GM12864 (cell line): ENCODE results near the gene FBN1.
A peak's percentile ranks its signal among the peaks of the same experiment; 100 is the strongest.

Experiments used
- DNase-seq: peaks from one replicate; pipeline ENCODE4 v3.0.0-alpha.2; 2011; ENCODE audit warnings: low read depth
- H3K4me3 ChIP-seq: 2 replicates; pipeline ENCODE4 v1.5.1; 2011; ENCODE audit warnings: mild to moderate bottlenecking, low read depth, low read length, control low read depth
- CTCF ChIP-seq: IDR thresholded peaks from 2 replicates; pipeline ENCODE4 v1.5.1; 2011; ENCODE audit warnings: low read depth, mild to moderate bottlenecking, moderate library complexity, low read length, control low read depth, inconsistent platforms; ENCODE audit errors: missing control alignments

The FBN1 gene

GRCh38 chr15:48643776-48644466, 1.6 kb downstream of the FBN1 start:
- DNase-seq, result no peak
- peak overlapping the region; percentile 84 for H3K4me3 ChIP-seq
- no peak for TF ChIP-seq CTCF

- no peak for TF ChIP-seq CTCF
- H3K4me3 ChIP-seq, result no peak overlapping the region; the same call in 1 of the 2 replicates
- no peak for DNase-seq
Measured at GRCh38 chr15:48643206-48643605, 2.3 kb downstream of the FBN1 start.

- TF ChIP-seq CTCF, result no peak
- no peak for DNase-seq
- H3K4me3 ChIP-seq, result no peak overlapping the region
Measured at GRCh38 chr15:48642795-48643194, 2.7 kb downstream of the FBN1 start.

GRCh38 chr15:48641416-48641815, 4.1 kb downstream of the FBN1 start:
- DNase-seq, result no peak
- H3K4me3 ChIP-seq, result no peak overlapping the region
- peak; percentile 20 for TF ChIP-seq CTCF

GRCh38 chr15:48638963-48639362, 6.5 kb downstream of the FBN1 start:
- H3K4me3 ChIP-seq, result no peak overlapping the region
- TF ChIP-seq CTCF, result no peak
- DNase-seq, result no peak

- DNase-seq, result no peak
- no peak for TF ChIP-seq CTCF
- H3K4me3 ChIP-seq, result no peak overlapping the region
Measured at GRCh38 chr15:48637639-48638038, 7.9 kb downstream of the FBN1 start.

GRCh38 chr15:48636511-48636910, 9.0 kb downstream of the FBN1 start:
- DNase-seq, result no peak
- no peak overlapping the region for H3K4me3 ChIP-seq
- no peak for TF ChIP-seq CTCF
